ENCODE results near the gene ZFC3H1. TPM values are rescaled to one million over a fixed set of nuclear protein-coding genes. Genes with fewer than 3 reads are reported as not detected.
A peak's percentile ranks its signal among the peaks of the same experiment; 100 is the strongest.

Gene ZFC3H1
- total RNA-seq, 1 experiment from 2014 or later, result 37.1 TPM

DNA sequence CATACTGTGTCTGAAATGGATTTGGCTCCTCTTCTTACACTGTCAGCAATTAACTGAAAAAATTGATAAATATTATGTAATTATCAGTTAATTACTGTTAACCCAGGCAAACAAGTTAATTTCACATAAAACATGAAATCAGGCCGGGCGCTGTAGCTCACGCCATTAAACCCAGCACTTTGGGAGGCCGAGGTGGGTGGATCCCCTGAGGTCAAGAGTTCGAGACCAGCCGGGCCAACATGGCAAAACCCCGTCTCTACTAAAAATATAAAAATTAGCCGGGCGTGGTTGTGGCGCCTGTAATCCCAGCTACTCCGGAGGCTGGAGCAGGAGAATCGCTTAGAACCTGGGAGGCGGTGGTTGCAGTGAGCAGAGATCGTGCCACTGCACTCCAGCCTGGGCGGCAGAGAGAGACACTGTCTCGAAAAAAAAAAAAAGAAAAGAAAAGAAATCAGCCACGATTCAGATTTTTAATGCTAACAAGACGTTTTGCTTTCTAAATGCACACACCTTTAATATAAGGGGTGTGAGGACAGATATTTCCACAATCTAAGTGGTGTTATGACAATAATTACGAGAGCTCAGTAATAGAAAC lies 21.8 kb upstream of the ZFC3H1 start:
- H3K4me1 ChIP-seq (ENCODE audit: control insufficient read depth in 1 of 2, insufficient read depth in 2 of 2, low read length in 2 of 2), result peaks cover 0 to 19% of the 10 kb centered on the region in 2 experiments; a peak in 2 of 4 replicates
- H4K20me1 ChIP-seq (ENCODE audit: insufficient read depth), result no peaks in the 10 kb centered on the region
- POLR2A ChIA-PET, result interaction anchor here (1.1 to 2.8 kb wide), 5 partner anchors 14 to 62 kb away, joined by 3 to 19 read pairs (median 3); partner anchors contain the start of genes THAP2 and ZFC3H1
- intact Hi-C loops (cut with micrococcal nuclease), result no loop called here
- H3K9me2 ChIP-seq (ENCODE audit: insufficient read depth), result no peaks in the 10 kb centered on the region
- H3K9ac ChIP-seq (ENCODE audit: low read length), result peak overlapping the region; percentile 69
- DNase-seq (ENCODE audit: low read depth, low spot score), result no peak
- H3K4me3 ChIP-seq (replicated peaks in 1 of 2; ENCODE audit: low read depth in 1 of 2, low read length in 2 of 2), result peak overlapping the region; percentile 61 to 69
- H3K9me3 ChIP-seq (ENCODE audit: control insufficient read depth in 1 of 2, insufficient read depth in 1 of 2, low read depth in 1 of 2, low read length in 2 of 2), result no peaks in the 10 kb centered on the region
- CTCF ChIA-PET, result interaction anchor here (1.0 to 2.2 kb wide), 6 partner anchors 9 to 63 kb away, joined by 3 to 19 read pairs (median 4); partner anchors contain the start of genes THAP2 and ZFC3H1
- H3K27me3 ChIP-seq (ENCODE audit: insufficient read depth, low read length), result no peaks in the 10 kb centered on the region
- no peak; the same call in 1 of the 2 replicates for ATAC-seq
- peak overlapping the region; percentile 87 for H3K4me2 ChIP-seq (ENCODE audit: low read length)
- H3K27ac ChIP-seq (ENCODE audit: low read depth, low read length), result peak overlapping the region; percentile 84
- H2AFZ ChIP-seq (ENCODE audit: low read depth, low read length, poor library complexity, severe bottlenecking), result peak overlapping the region; percentile 68
- H3K79me2 ChIP-seq (ENCODE audit: insufficient read depth, low read length), result no peaks in the 10 kb centered on the region
- RAD21 ChIA-PET (ENCODE audit: low non-redundant PET in 1 of 2, low total read pairs in 2 of 2, uncharacterized antibody in 2 of 2, unreplicated experiment in 2 of 2), result interaction anchor here (0.7 kb wide), 2 partner anchors 21 to 61 kb away, joined by 3 read pairs; partner anchors contain the start of gene THAP2 (in 1 of the 2)
- H3K36me3 ChIP-seq (ENCODE audit: control insufficient read depth in 1 of 2, insufficient read depth in 2 of 2, low read length in 2 of 2), result no peaks in the 10 kb centered on the region
- peak; percentile 48; the same call in 1 of the 2 replicates for TF ChIP-seq EGR1 (IDR thresholded peaks at IDR 0.05; ENCODE audit: low read depth)
- no peak for TF ChIP-seq CBX3 (IDR thresholded peaks at IDR 0.05; ENCODE audit: low read depth)
- TSS peak; percentile 82 for BruUV-seq (replicated peaks)

DNA sequence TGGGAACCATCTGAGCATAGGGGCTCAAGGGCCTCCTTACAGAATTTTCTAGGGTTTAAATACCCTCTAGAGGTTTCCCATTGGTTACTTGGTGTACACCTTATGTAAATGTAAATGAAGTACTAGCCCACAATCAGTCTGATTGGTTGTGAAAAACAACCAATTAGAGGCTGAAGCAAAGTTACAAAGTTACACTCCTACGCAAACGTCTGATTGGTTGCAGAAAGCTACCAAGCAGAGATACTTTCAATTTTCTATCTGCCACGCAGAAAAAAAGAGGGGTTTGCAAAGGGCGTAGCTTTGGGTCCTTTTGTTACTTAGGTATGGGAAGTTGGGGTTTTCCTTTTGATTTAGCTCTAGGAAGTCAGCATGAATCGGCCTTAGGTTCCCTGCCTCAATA lies 20.4 kb upstream of the ZFC3H1 start:
- no peak for DNase-seq (ENCODE audit: low read depth, low spot score)
- CTCF ChIA-PET, result interaction anchor here (1.4 kb wide), 1 partner anchor 65 kb away, joined by 4 read pairs; no protein-coding TSS in a partner anchor

More for the DNA sequence above, 20.4 kb upstream of the ZFC3H1 start:
- RAD21 ChIA-PET (ENCODE audit: low non-redundant PET in 1 of 2, low total read pairs in 2 of 2, uncharacterized antibody in 2 of 2, unreplicated experiment in 2 of 2), result no interaction called here
- Histone ChIP-seq H3K9ac (ENCODE audit: low read length) (no peak overlapping the region), H3K4me3 (replicated peaks in 1 of 2; ENCODE audit: low read depth in 1 of 2, low read length in 2 of 2) (no peak overlapping the region), H3K4me1 (ENCODE audit: control insufficient read depth in 1 of 2, insufficient read depth in 2 of 2, low read length in 2 of 2) (peaks cover 0 to 19% of the 10 kb centered on the region in 2 experiments; a peak in 2 of 4 replicates), H3K9me2 (ENCODE audit: insufficient read depth) (no peaks in the 10 kb centered on the region), H2AFZ (ENCODE audit: low read depth, low read length, poor library complexity, severe bottlenecking) (no peak overlapping the region), H3K36me3 (ENCODE audit: control insufficient read depth in 1 of 2, insufficient read depth in 2 of 2, low read length in 2 of 2) (no peaks in the 10 kb centered on the region), H3K4me2 (ENCODE audit: low read length) (0 out of 2 replicates have a peak overlapping the region, but pooled peaks have one; percentile 3), H3K79me2 (ENCODE audit: insufficient read depth, low read length) (no peaks in the 10 kb centered on the region), H3K27ac (ENCODE audit: low read depth, low read length) (no peak overlapping the region), H3K9me3 (ENCODE audit: control insufficient read depth in 1 of 2, insufficient read depth in 1 of 2, low read depth in 1 of 2, low read length in 2 of 2) (no peaks in the 10 kb centered on the region), H4K20me1 (ENCODE audit: insufficient read depth) (no peaks in the 10 kb centered on the region), H3K27me3 (ENCODE audit: insufficient read depth, low read length) (no peaks in the 10 kb centered on the region)
- ATAC-seq, result no peak
- BruUV-seq (replicated peaks), result no TSS peak
- TF ChIP-seq ZNF274 (IDR thresholded peaks at IDR 0.05; ENCODE audit: low read depth, low read length) (no peak), JUND (IDR thresholded peaks at IDR 0.05) (no peak), CEBPB (IDR thresholded peaks at IDR 0.05; ENCODE audit: low read depth) (no peak), RAD21 (IDR thresholded peaks at IDR 0.05; ENCODE audit: low read depth) (no peak), TCF7L2 (IDR thresholded peaks at IDR 0.05; ENCODE audit: borderline replicate concordance, extremely low read depth, insufficient read depth, insufficient read length) (no peak), ELF1 (IDR thresholded peaks at IDR 0.05; ENCODE audit: borderline replicate concordance, low read depth) (no peak)
- intact Hi-C loops (cut with micrococcal nuclease), result no loop called here
- POLR2A ChIA-PET, result interaction anchor here (2.8 kb wide), 1 partner anchor 20 kb away, joined by 19 read pairs; the partner anchor contains the start of genes THAP2 and ZFC3H1

All from HCT116 (cell line).